Ectodermal cell (in vitro differentiated cells): ENCODE data around the gene ADCY7.
"Not testable (repeated sequence)": the region's sequence is repeated elsewhere in the genome, so short reads cannot be mapped to it uniquely, and the experiment has no call there.

Experiments
- H3K27ac ChIP-seq: 2 replicates; pipeline ENCODE4 v1.7.0; 2013; ENCODE audit warnings: mild to moderate bottlenecking, low read depth, low read length; ENCODE audit not compliant: insufficient read depth, poor library complexity, severe bottlenecking
- H3K27me3 ChIP-seq: 2 replicates; pipeline ENCODE4 v1.7.0; 2013; ENCODE audit warnings: mild to moderate bottlenecking, low read length; ENCODE audit not compliant: insufficient read depth, control insufficient read depth, poor library complexity, severe bottlenecking
- H3K36me3 ChIP-seq: one replicate; pipeline ENCODE4 v1.7.0; 2013; ENCODE audit warnings: low read length; ENCODE audit not compliant: control insufficient read depth, insufficient read depth
- H3K4me1 ChIP-seq: one replicate; pipeline ENCODE4 v1.7.0; 2013; ENCODE audit warnings: low read length; ENCODE audit not compliant: control insufficient read depth, insufficient read depth
- H3K4me3 ChIP-seq: 2 replicates; pipeline ENCODE4 v1.7.0; 2013; ENCODE audit warnings: low read depth, low read length, control low read depth; ENCODE audit not compliant: insufficient read depth
- H3K9me3 ChIP-seq: 2 replicates; pipeline ENCODE4 v1.7.0; 2013; ENCODE audit warnings: mild to moderate bottlenecking, low read length, moderate library complexity; ENCODE audit not compliant: control insufficient read depth
- WGBS, 2 experiments: methylation state at CpG; one replicate each; pipeline ENCODE4 v1.1.7; 2013; ENCODE audit warnings: missing lambda C conversion rate in 2 of 2; 5-methylcytosine and 5-hydroxymethylcytosine counted together

ADCY7 gene

DNA sequence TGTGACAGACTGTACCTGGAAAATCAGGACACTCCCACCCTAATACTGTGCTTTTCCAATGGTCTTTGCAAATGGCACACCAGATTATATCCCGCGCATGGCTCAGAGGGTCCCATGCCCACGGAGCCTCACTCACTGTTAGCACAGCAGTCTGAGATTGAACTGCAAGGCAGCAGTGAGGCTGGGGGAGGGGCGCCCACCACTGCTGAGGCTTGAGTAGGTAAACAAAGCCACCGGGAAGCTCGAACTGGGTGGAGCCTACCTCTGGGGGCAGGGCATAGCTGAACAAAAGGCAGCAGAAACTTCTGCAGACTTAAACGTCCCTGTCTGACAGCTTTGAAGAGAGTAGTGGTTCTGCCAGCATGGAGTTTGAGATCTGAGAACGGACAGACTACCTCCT is 77.2 kb downstream of the ADCY7 start:
- H3K4me1 ChIP-seq, H3K27ac ChIP-seq, H3K4me3 ChIP-seq, H3K9me3 ChIP-seq, H3K27me3 ChIP-seq, H3K36me3 ChIP-seq: not testable (repeated sequence)
- 68 to 69% methylated on average over 8 of the region's 8 CpGs for WGBS, 2 experiments

DNA sequence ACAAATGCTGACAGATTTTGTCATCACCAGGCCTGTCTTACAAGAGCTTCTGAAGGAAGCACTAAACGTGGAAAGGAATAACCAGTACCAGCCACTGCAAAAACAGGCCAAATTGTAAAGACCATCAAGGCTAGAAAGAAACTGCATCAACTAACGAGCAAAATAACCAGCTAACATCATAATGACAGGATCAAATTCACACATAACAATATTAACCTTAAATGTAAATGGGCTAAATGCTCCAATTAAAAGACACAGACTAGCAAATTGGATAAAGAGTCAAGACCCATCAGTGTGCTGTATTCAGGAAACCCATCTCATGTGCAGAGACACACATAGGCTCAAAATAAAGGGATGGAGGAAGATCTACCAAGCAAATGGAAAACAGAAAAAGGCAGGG is 78.9 kb downstream of the ADCY7 start:
- not testable (repeated sequence) for H3K27me3 ChIP-seq, H3K9me3 ChIP-seq, H3K27ac ChIP-seq, H3K4me1 ChIP-seq, H3K4me3 ChIP-seq
- peaks cover 21% of the 10 kb centered on the region for H3K36me3 ChIP-seq
- 84 to 100% methylated on average over 1 of the region's 2 CpGs for WGBS, 2 experiments

DNA sequence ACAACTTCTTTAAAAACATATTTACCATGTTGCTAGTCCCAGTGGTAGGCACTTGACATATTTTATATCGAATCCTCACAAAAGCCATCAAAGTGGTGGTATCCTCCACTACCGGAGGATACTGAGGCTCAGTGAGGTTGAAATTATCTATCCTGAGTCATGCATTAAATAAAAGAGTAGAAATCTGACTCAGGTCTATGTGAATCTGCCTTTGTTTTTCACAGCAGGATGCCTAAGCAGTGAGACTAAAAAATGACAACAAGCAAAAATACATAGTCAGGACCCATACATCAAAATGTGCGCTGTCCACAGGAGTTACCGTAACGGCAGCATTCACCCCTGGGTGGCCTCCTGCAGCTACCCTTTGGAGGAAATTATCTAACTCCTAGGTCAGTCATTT is 84.8 kb downstream of the ADCY7 start:
- WGBS, 2 experiments, result 97% methylated on average over 5 of the region's 5 CpGs
- Histone ChIP-seq H3K9me3 (no peaks in the 10 kb centered on the region), H3K4me1 (no peaks in the 10 kb centered on the region), H3K27me3 (no peaks in the 10 kb centered on the region), H3K27ac (no peak overlapping the region), H3K4me3 (no peak overlapping the region), H3K36me3 (peaks cover 42% of the 10 kb centered on the region)

DNA sequence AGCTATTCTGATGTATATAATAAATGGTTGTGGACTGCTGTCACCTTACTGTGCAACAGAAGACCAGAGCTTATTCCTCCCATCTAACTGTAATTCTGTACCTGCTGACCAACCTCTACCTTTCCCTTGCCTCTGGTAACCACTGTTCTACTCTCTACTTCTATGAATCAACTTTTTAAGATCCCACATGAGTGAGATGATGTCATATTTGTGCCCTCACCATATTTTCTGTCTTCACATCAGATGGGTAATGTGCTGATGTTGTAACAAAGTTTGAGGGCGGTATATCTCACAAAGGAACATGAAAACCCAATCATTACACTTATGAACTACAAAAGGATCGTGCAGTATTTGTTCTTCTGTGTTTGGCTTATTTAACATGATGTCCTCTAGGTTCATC is 85.6 kb downstream of the ADCY7 start:
- H3K36me3 ChIP-seq, result peaks cover 46% of the 10 kb centered on the region
- WGBS, 2 experiments, result 100% methylated on average over 2 of the region's 2 CpGs; no CpG with 5 or more reads in 1 of the 2 experiments

DNA sequence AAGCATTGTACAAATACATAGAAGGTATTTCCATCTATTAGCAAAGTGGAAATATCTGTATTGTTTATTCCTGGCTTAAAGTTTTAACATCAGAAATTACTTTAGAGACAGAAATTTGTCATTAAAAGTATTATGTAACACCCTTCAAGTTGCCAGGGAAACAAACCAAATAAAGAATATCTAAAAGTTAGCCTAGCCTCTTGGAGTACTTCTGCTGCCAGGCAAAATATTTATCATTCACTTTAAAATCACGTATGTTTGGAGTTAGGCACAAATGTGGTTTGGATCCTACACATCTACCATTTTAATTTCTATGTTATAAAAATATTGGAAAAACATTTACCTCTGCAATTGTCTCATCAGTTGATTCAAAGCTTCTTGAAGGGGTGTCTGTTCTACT is 87.7 kb downstream of the ADCY7 start:
- H3K27ac ChIP-seq, result no peak overlapping the region
- 80% methylated on average over 1 of the region's 1 CpG; no CpG with 5 or more reads in 1 of the 2 experiments for WGBS, 2 experiments
- H3K36me3 ChIP-seq, result peaks cover 47% of the 10 kb centered on the region
- H3K4me1 ChIP-seq, result no peaks in the 10 kb centered on the region
- no peak overlapping the region for H3K4me3 ChIP-seq
- no peaks in the 10 kb centered on the region for H3K9me3 ChIP-seq
- H3K27me3 ChIP-seq, result no peaks in the 10 kb centered on the region

More for the DNA sequence above, 85.6 kb downstream of the ADCY7 start:
- H3K4me3 ChIP-seq, result no peak overlapping the region
- no peaks in the 10 kb centered on the region for H3K4me1 ChIP-seq
- no peak overlapping the region for H3K27ac ChIP-seq
- no peaks in the 10 kb centered on the region for H3K9me3 ChIP-seq
- H3K27me3 ChIP-seq, result no peaks in the 10 kb centered on the region

DNA sequence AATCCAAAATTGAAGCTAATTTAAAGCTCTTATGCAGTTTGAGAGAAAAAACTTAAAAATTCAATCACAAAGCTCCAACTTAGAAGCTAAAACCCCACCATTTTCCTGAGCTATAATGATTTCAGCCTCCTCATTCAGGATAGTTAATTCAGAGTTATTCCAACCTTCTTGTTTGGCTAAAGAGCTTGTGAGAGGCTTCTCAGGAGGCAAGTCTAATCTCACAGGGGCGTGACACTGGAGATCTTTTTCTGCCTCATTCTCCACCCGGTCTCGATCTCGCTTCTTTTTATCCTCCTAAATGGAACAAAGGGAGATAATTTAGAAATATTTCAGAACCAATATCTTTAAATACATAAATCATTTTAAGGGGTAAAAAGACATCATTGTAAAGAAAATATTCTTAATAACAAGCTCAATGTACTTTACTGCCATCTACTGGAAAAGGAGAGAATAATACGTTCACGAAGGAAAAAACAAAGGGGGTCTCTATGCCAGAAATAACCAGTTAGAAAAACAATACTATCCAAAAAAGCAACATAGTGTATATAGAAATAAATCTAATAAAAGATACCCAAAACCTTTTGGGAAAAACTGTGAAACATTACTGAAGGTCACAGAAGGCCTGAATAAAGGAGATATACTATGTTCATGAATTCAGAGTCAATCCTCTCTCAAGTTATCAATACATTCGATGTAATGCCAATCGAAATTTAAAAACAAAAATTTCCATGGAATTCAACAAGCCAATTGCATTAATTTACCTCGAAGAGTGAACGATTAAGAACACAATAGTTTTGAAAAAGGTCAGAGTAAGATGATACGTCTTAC is 88.5 kb downstream of the ADCY7 start:
- Histone ChIP-seq H3K36me3 (peaks cover 39% of the 10 kb centered on the region), H3K4me3 (no peak overlapping the region), H3K27ac (no peak overlapping the region), H3K9me3 (no peaks in the 10 kb centered on the region), H3K4me1 (no peaks in the 10 kb centered on the region), H3K27me3 (no peaks in the 10 kb centered on the region)
- WGBS, 2 experiments, result 85 to 92% methylated on average over 6 to 8 of the region's 11 CpGs

DNA sequence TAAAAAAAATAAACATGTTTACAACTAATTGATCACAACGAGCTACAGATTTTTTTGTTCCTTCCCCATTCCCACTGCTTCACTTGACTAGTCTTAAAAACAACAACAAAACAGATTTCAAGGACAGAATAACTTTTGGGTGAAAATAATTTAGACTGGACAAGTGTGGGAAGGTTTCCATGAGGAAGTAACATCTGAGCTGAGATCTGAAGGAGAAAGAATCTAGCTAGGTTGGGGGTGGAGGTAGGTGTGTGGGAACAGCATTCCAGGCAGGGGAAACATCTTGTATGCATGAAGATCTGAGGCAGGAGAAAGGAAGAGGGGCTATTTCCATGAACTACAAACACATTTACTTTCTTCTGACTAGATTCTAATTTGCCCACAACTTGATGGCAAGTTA is 93.3 kb downstream of the ADCY7 start:
- Histone ChIP-seq H3K27ac (no peak overlapping the region), H3K27me3 (no peaks in the 10 kb centered on the region), H3K9me3 (no peaks in the 10 kb centered on the region), H3K36me3 (peaks cover 28% of the 10 kb centered on the region), H3K4me3 (no peak overlapping the region), H3K4me1 (no peaks in the 10 kb centered on the region)
- WGBS, 2 experiments, result 88 to 92% methylated on average over 1 of the region's 1 CpG

DNA sequence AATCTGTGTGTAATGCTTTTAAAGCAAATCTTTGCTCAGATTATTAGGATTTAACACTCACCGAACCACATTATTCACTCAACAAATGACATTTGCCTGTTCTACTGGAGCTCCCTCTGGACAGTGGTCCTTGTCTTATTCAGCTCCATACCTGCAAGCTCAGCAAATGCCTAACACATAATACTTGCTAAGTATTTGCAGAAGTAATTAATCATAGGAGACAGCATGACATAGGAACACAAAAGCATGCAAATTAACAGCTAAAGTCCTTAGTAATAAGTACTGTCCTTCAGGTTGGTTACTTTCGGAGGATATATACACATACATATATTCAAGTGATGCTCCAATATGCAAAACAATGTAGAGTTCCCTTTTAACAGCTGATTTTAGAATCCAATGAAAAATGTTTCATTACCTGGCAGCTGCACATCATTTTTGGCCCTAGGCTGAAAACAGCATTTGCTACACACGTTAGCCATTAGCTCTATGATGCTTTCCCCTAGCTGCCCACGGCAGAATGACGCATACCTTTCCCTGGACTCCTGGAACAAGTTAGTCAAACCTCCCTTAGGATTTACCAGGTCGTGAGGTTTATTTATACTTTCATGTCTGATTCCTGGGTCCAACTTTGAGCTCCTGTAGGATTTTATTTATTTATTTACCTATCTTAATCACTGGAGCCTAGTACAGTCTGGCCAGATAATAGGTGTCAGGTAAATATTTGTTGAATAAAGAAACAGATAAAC is 93.9 kb downstream of the ADCY7 start:
- Histone ChIP-seq H3K4me1 (no peaks in the 10 kb centered on the region), H3K4me3 (no peak overlapping the region), H3K27ac (no peak overlapping the region), H3K27me3 (no peaks in the 10 kb centered on the region), H3K9me3 (no peaks in the 10 kb centered on the region), H3K36me3 (peaks cover 32% of the 10 kb centered on the region)
- WGBS, 2 experiments, result 93 to 95% methylated on average over 6 of the region's 6 CpGs

DNA sequence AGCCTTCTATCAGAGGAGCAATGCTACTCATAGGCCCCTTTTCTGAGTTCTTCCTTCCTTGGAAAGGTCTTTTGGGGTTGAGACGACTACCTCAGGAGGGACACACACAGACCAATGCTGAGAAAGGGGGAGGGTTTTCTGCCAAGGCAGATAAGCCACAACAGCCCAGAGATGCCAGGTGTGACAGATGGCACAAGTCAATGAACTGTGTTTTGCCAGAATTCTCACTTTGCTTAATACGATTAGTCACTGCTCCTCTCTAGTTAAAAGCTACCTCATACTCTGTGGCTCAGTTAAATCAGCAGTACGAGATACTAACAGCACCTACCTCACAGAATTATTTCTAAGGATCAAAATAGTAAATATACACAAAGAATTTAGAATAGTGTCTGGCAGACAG is 94.4 kb downstream of the ADCY7 start:
- H3K27ac ChIP-seq, result no peak overlapping the region
- WGBS, 2 experiments, result 94 to 98% methylated on average over 3 of the region's 3 CpGs
- no peaks in the 10 kb centered on the region for H3K27me3 ChIP-seq
- peaks cover 2% of the 10 kb centered on the region for H3K4me1 ChIP-seq
- no peaks in the 10 kb centered on the region for H3K9me3 ChIP-seq
- H3K4me3 ChIP-seq, result no peak overlapping the region
- peaks cover 32% of the 10 kb centered on the region for H3K36me3 ChIP-seq

DNA sequence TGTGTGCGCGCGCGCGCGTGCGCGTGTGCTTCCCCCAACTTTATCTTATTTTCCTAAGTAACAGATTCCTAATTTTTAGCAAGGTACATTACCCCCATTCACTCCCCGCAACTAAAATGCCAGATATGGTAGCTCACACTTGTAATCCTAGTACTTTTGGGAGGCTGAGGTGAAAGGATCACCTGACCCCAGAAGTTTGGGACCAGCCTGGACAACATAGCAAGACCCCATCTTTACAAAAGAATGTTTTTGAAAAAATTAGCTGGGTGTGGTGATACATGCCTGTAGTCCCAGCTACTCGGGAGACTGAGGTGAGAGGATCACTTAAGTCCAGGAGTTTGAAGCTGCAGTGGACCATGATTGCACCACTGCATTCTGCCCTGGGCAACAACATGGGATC is 97.3 kb downstream of the ADCY7 start:
- H3K27me3 ChIP-seq, result no peaks in the 10 kb centered on the region
- H3K4me3 ChIP-seq, result no peak overlapping the region
- 92 to 100% methylated on average over 2 to 8 of the region's 10 CpGs for WGBS, 2 experiments
- H3K36me3 ChIP-seq, result peaks cover 26% of the 10 kb centered on the region
- H3K4me1 ChIP-seq, result peaks cover 14% of the 10 kb centered on the region
- no peak overlapping the region for H3K27ac ChIP-seq
- no peaks in the 10 kb centered on the region for H3K9me3 ChIP-seq
